HG03439 (cell line): ENCODE data around the gene ZNF350.
"Not testable (repeated sequence)": the region's sequence is repeated elsewhere in the genome, so short reads cannot be mapped to it uniquely, and the experiment has no call there.

ENCODE experiments used
- ATAC-seq: cut with Tn5 transposase; IDR thresholded peaks from one replicate; pipeline ENCODE4 v1.9.1; 2021; ENCODE audit warnings: mild to moderate bottlenecking, moderate library complexity; ENCODE audit not compliant: unreplicated experiment

ZNF350 gene

GRCh38 chr19:51975787-51976186, 10.9 kb downstream of the ZNF350 start:
- not testable (repeated sequence) for ATAC-seq

GRCh38 chr19:51971624-51972023, 15.0 kb downstream of the ZNF350 start:
- no peak for ATAC-seq

- ATAC-seq: no peak
Measured at GRCh38 chr19:51970718-51971117, 15.9 kb downstream of the ZNF350 start.

GRCh38 chr19:51965583-51965982, 21.1 kb downstream of the ZNF350 start:
- ATAC-seq: no peak

GRCh38 chr19:51960621-51961233, 25.9 kb downstream of the ZNF350 start:
- ATAC-seq: not testable (repeated sequence)

GRCh38 chr19:51959791-51960190, 26.8 kb downstream of the ZNF350 start:
- ATAC-seq: no peak

GRCh38 chr19:51957846-51958245, 28.8 kb downstream of the ZNF350 start:
- not testable (repeated sequence) for ATAC-seq

- ATAC-seq: no peak
Measured at GRCh38 chr19:51948975-51949374, 37.7 kb downstream of the ZNF350 start.

GRCh38 chr19:51946602-51947001, 40.0 kb downstream of the ZNF350 start:
- ATAC-seq: no peak

- no peak for ATAC-seq
Measured at GRCh38 chr19:51944798-51945552, 41.7 kb downstream of the ZNF350 start.

GRCh38 chr19:51938936-51939335, 47.7 kb downstream of the ZNF350 start:
- ATAC-seq: no peak

GRCh38 chr19:51931921-51932320, 54.7 kb downstream of the ZNF350 start:
- no peak for ATAC-seq

GRCh38 chr19:51927859-51928258, 58.8 kb downstream of the ZNF350 start:
- no peak for ATAC-seq

GRCh38 chr19:51926784-51927741, 59.6 kb downstream of the ZNF350 start, which contains the start of gene ZNF613:
ZNF613 (plus strand) TSS chr19:51927472; CDS start chr19:51936221, 8,749 bp downstream.
- ATAC-seq: peak; percentile 86

- ATAC-seq: no peak
Measured at GRCh38 chr19:51926426-51926783, 60.2 kb downstream of the ZNF350 start.

- ATAC-seq: no peak
Measured at GRCh38 chr19:51921949-51922348, 64.7 kb downstream of the ZNF350 start.

- ATAC-seq: no peak
Measured at GRCh38 chr19:51919606-51920005, 67.0 kb downstream of the ZNF350 start.

- no peak for ATAC-seq
Measured at GRCh38 chr19:51916167-51916566, 70.5 kb downstream of the ZNF350 start.

GRCh38 chr19:51915324-51915867, 71.2 kb downstream of the ZNF350 start:
- ATAC-seq: no peak
